VCaP (cell line): ENCODE results near the gene FEZF2.

ENCODE experiments used
- H3K27ac ChIP-seq: fragments of 450-650 bp; 2 replicates; pipeline ENCODE4 v1.5.1; 2017
- TF ChIP-seq, protein P1 (sequence below): fragments of 450-650 bp; conservative IDR thresholded peaks from 2 replicates; pipeline ENCODE4 v1.5.1; 2017; ENCODE audit warnings: mild to moderate bottlenecking, moderate library complexity

FEZF2 gene

GRCh38 chr3:62373215-62373614 lies at the start of gene FEZF2:
Gene FEZF2, minus strand, starts transcription at chr3:62373550. Its CDS starts 682 bp downstream, at chr3:62372868.
- TF ChIP-seq, protein P1, sequence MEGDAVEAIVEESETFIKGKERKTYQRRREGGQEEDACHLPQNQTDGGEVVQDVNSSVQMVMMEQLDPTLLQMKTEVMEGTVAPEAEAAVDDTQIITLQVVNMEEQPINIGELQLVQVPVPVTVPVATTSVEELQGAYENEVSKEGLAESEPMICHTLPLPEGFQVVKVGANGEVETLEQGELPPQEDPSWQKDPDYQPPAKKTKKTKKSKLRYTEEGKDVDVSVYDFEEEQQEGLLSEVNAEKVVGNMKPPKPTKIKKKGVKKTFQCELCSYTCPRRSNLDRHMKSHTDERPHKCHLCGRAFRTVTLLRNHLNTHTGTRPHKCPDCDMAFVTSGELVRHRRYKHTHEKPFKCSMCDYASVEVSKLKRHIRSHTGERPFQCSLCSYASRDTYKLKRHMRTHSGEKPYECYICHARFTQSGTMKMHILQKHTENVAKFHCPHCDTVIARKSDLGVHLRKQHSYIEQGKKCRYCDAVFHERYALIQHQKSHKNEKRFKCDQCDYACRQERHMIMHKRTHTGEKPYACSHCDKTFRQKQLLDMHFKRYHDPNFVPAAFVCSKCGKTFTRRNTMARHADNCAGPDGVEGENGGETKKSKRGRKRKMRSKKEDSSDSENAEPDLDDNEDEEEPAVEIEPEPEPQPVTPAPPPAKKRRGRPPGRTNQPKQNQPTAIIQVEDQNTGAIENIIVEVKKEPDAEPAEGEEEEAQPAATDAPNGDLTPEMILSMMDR, result no peak
- no peak within 1 kb of the TSS for H3K27ac ChIP-seq

DNA sequence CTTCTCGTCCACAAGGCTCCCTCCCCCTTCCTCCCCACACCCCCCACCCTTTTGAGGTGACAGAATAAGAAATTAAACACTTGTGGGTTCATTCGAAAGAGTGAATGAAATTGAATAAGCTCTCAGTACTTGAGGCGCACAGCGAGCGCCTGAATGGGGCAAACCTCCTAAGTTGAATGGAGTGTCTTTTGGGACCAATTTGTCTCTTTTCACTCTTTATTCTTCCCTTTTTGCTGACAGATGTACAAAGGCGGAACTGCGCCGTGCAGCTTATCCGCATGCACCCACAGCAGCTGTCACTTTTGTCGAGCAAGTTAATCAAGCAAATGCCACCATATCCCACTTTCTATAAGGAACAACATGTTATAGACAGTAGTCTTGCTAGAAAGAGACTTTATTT lies 47.9 kb upstream of the FEZF2 start:
- H3K27ac ChIP-seq, result no peak overlapping the region
- TF ChIP-seq, protein P1, result no peak

DNA sequence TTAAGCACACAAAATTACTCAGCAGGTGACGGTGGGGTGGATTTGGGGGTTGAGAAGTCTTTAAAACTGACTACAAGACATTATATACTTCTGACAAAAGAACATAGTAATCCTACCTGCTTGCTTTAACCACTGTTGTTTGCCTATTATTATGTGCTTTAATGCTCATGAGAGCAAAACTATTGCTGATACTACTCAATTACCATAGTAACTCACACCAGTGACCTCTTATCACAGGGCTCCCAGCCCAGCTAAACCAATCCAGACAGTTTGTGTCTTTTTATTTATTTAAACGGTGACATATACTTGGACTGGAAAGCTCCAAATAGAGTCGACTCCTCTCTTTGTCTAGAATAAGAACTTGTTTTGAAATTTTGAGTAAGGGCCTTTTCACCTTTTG lies 42.8 kb upstream of the FEZF2 start:
- peak overlapping the region; percentile 54 for H3K27ac ChIP-seq
- TF ChIP-seq, protein P1, result no peak

DNA sequence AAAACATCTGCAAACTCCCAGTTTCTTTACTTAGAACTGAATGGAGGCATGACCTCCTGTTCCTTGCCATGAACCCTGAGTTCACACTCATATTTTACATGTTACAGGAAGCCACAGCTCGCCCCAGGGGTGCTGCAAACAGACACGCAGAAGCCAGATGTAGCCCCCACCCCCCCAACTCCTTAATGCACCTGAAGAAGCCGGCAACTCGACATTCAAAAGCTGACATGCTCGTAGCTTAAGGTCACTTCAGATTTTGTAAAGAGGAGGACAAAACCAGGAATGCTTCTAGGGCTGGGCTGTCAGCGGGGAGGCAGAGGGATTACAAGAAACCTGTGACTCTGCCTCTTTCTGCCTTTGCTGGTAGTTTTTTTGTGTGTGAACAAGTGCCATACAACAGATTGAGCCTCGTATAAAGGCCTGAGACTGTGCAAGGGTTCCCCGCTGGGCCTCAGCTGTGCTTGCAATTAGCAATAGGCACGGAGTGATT lies 42.0 kb upstream of the FEZF2 start:
- TF ChIP-seq, protein P1, result no peak
- H3K27ac ChIP-seq, result peak overlapping the region; percentile 54

- no peak overlapping the region for H3K27ac ChIP-seq
- TF ChIP-seq, protein P1, result no peak
Measured at GRCh38 chr3:62414786-62415185, 41.4 kb upstream of the FEZF2 start.

DNA sequence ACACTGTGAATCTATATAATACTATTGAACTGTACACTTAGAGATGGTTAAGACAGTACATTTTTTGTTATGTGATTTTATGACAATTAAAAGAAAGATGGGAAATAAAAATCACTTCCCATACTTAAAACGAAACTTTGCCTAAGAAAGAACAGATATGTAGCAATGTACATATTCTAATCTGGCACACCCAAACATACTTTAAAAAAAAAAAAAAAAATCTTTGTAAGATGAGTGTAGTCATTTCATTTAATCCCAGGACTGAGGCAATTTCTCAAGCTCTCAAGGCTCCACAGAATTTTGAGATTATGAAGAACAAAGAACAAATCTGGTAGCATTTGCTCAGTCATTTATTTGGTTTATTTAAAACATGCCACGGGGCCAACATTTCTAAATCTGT lies 40.3 kb upstream of the FEZF2 start:
- no peak overlapping the region for H3K27ac ChIP-seq
- TF ChIP-seq, protein P1, result no peak

DNA sequence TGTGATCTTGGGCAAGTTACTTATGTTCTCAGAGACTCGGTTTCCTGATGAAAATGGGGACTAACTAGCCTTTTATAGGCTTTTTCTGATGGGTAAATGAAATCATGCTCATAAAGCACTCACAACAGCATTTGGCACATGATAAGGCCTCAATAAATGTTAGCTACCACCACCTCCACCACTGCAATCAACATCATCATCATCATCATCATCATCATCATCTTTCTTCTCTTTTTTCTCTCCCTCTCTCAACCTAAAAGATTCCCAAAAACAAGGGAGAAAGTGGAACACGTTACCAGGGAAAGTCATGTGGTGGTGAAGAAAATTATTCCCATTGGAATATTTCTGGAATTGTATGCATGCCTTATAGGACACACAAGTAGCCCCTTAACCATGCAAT lies 33.6 kb upstream of the FEZF2 start:
- TF ChIP-seq, protein P1, result no peak
- H3K27ac ChIP-seq, result no peak overlapping the region

GRCh38 chr3:62405566-62405965 lies 32.2 kb upstream of the FEZF2 start:
- TF ChIP-seq, protein P1, result no peak
- no peak overlapping the region for H3K27ac ChIP-seq
